Prostate gland (tissue), 2 donors: ENCODE data around the gene VPS8.

Experiments
- POLR2AphosphoS5 ChIP-seq: sonication (generic); formaldehyde crosslinking; IDR thresholded peaks from one replicate; pipeline ENCODE4 v1.6.1; 2017; ENCODE audit warnings: antibody characterized with exemption
- TF ChIP-seq, protein P1 (sequence below), 4 experiments: fragments of 200-600 bp in 2 of 4; fragments of 450-650 bp in 2 of 4; sonication (generic) in 2 of 4; IDR thresholded peaks; 1 replicate in 3 of 4; 2 replicates in 1 of 4; pipeline ENCODE4 v1.5.1; 2016 to 2019; ENCODE audit warnings: antibody characterized with exemption in 4 of 4, mild to moderate bottlenecking in 2 of 4, moderate library complexity in 2 of 4

DNA sequence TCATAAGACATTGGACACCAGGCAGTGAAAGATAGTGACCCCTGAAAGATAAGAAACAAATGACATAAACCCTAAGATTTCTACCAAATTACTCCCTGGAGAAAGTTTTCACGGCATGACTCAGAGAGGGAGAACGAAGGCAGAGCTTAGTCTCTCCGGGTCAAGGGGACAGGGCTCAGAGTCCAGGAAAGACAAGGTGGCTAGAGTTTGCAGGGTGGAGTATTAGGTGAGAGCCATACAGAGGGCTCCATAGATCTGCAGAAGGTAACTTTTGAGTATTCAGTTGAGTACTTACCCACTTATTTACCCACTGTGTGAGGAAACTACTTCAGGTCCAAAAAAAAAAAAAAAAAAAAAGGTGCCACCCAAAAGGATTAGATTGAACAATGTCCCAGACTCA lies 197.7 kb downstream of the VPS8 start:
- TF ChIP-seq, protein P1, sequence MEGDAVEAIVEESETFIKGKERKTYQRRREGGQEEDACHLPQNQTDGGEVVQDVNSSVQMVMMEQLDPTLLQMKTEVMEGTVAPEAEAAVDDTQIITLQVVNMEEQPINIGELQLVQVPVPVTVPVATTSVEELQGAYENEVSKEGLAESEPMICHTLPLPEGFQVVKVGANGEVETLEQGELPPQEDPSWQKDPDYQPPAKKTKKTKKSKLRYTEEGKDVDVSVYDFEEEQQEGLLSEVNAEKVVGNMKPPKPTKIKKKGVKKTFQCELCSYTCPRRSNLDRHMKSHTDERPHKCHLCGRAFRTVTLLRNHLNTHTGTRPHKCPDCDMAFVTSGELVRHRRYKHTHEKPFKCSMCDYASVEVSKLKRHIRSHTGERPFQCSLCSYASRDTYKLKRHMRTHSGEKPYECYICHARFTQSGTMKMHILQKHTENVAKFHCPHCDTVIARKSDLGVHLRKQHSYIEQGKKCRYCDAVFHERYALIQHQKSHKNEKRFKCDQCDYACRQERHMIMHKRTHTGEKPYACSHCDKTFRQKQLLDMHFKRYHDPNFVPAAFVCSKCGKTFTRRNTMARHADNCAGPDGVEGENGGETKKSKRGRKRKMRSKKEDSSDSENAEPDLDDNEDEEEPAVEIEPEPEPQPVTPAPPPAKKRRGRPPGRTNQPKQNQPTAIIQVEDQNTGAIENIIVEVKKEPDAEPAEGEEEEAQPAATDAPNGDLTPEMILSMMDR (IDR thresholded peaks at IDR 0.05): no peak
- no peak for TF ChIP-seq POLR2AphosphoS5
